ENCODE measurements around the gene RPL21. TPM values are rescaled to one million over a fixed set of nuclear protein-coding genes. Genes with fewer than 3 reads are reported as not detected.

Gene RPL21
- polyA plus RNA-seq, 1 donor (not counting 4 experiments of a cell fraction or from before 2014, with no cell fraction given) = 1,751 TPM

DNA sequence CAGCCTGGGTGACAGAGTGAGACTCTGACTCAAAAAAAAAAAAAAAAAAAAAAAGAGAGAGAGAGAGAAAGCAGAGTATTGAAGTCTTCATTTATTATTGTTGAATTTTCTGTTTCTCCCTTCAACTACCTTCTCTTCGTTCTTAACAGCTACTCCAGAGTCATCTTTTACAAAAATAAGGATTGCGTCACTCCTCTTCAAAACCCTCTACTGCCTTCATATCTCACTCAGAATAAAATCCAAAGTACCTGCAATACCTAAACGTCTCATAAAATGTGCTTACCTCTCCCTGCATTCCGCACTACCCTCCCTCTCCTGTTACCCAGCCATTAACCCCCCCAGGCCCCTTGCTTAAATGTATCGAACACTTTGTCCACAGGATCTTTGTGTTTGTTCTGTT is 17.4 kb upstream of the RPL21 start:
- DNase-seq (ENCODE audit: low read depth, low spot score) (no peak), FAIRE-seq (no peak)
- H4K20me1 ChIP-seq (ENCODE audit: control insufficient read depth, extremely low read depth, insufficient read depth, low read length) = no peaks in the 10 kb centered on the region
- TF ChIP-seq EZH2 (IDR thresholded peaks at IDR 0.05; ENCODE audit: low read length) (no peak), CTCF (optimal IDR thresholded peaks at IDR 0.05 in 1 of 3, IDR thresholded peaks at IDR 0.05 in 1 of 3, conservative IDR thresholded peaks at IDR 0.05 in 1 of 3; ENCODE audit: extremely low read depth in 1 of 3, insufficient read depth in 2 of 3, low read length in 3 of 3) (no peak)
- H2AFZ ChIP-seq (ENCODE audit: control insufficient read depth, low read length) = no peak overlapping the region
- dilution Hi-C loops (cut with MboI; ENCODE audit: extremely low pct_ligation_motif_present, low sequenced_read_pairs) = no loop called here
- H3K9ac ChIP-seq (ENCODE audit: control insufficient read depth, extremely low read depth, insufficient read depth, low read length) = no peak overlapping the region
- no peaks in the 10 kb centered on the region for H3K79me2 ChIP-seq (ENCODE audit: control insufficient read depth, insufficient read depth, low read length)
- H3K4me2 ChIP-seq (ENCODE audit: control insufficient read depth, extremely low read depth, insufficient read depth, low read depth, low read length) = no peak overlapping the region
- no peaks in the 10 kb centered on the region for H3K4me1 ChIP-seq (ENCODE audit: control insufficient read depth, extremely low read depth, insufficient read depth, low read length)
- no peaks in the 10 kb centered on the region for H3K9me3 ChIP-seq (ENCODE audit: control insufficient read depth, low read depth, low read length)
- H3K27me3 ChIP-seq (ENCODE audit: control insufficient read depth, extremely low read depth, insufficient read depth, low read length) = no peaks in the 10 kb centered on the region
- H3K36me3 ChIP-seq (ENCODE audit: control insufficient read depth in 2 of 2, extremely low read depth in 1 of 2, insufficient read depth in 2 of 2, low read length in 2 of 2) = no peaks in the 10 kb centered on the region
- H3K9me1 ChIP-seq (ENCODE audit: control insufficient read depth, extremely low read depth, insufficient read depth, low read length) = no peaks in the 10 kb centered on the region
- H3K27ac ChIP-seq (ENCODE audit: control insufficient read depth, insufficient read depth, low read length) = no peak overlapping the region
- H3K4me3 ChIP-seq (ENCODE audit: control insufficient read depth in 2 of 3, extremely low read depth in 1 of 3, insufficient read depth in 2 of 3, low read depth in 1 of 3, low read length in 3 of 3) = no peak overlapping the region

DNA sequence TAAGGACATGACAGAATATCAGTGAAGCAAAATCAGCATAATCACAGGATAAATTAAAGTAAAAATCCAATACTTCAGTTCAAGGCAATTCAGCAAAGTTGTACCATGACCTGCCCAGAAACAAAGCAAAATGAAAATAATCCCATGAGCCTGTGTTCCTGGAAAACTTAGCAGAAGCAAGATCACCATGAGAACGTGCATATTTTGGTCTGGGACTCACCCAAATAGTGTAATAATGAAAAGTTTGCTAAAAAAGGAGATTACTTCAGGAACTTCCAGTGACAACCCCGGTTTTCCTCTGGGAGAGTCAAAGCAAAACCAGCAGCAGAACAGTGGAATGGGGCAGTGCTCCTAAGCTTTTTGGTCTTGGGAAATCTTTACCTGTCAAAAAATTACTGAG is 14.9 kb upstream of the RPL21 start:
- Histone ChIP-seq H3K27me3 (ENCODE audit: control insufficient read depth, extremely low read depth, insufficient read depth, low read length) (no peaks in the 10 kb centered on the region), H3K36me3 (ENCODE audit: control insufficient read depth in 2 of 2, extremely low read depth in 1 of 2, insufficient read depth in 2 of 2, low read length in 2 of 2) (no peaks in the 10 kb centered on the region), H2AFZ (ENCODE audit: control insufficient read depth, low read length) (no peak overlapping the region), H3K9ac (ENCODE audit: control insufficient read depth, extremely low read depth, insufficient read depth, low read length) (no peak overlapping the region), H4K20me1 (ENCODE audit: control insufficient read depth, extremely low read depth, insufficient read depth, low read length) (no peaks in the 10 kb centered on the region), H3K4me3 (ENCODE audit: control insufficient read depth in 2 of 3, extremely low read depth in 1 of 3, insufficient read depth in 2 of 3, low read depth in 1 of 3, low read length in 3 of 3) (no peak overlapping the region), H3K79me2 (ENCODE audit: control insufficient read depth, insufficient read depth, low read length) (no peaks in the 10 kb centered on the region), H3K27ac (ENCODE audit: control insufficient read depth, insufficient read depth, low read length) (no peak overlapping the region), H3K9me1 (ENCODE audit: control insufficient read depth, extremely low read depth, insufficient read depth, low read length) (no peaks in the 10 kb centered on the region), H3K9me3 (ENCODE audit: control insufficient read depth, low read depth, low read length) (no peaks in the 10 kb centered on the region), H3K4me1 (ENCODE audit: control insufficient read depth, extremely low read depth, insufficient read depth, low read length) (no peaks in the 10 kb centered on the region), H3K4me2 (ENCODE audit: control insufficient read depth, extremely low read depth, insufficient read depth, low read depth, low read length) (no peak overlapping the region)
- dilution Hi-C loops (cut with MboI; ENCODE audit: extremely low pct_ligation_motif_present, low sequenced_read_pairs) = no loop called here
- no peak for FAIRE-seq
- no peak for TF ChIP-seq EZH2 (IDR thresholded peaks at IDR 0.05; ENCODE audit: low read length)
- no peak for TF ChIP-seq CTCF (optimal IDR thresholded peaks at IDR 0.05 in 1 of 3, IDR thresholded peaks at IDR 0.05 in 1 of 3, conservative IDR thresholded peaks at IDR 0.05 in 1 of 3; ENCODE audit: extremely low read depth in 1 of 3, insufficient read depth in 2 of 3, low read length in 3 of 3)
- DNase-seq (ENCODE audit: low read depth, low spot score) = no peak
